NCI-H82 treated with DMSO at 0.1 percent for 48 hours (cell line): Measurements from ENCODE around the gene SAPCD2.

Experiments used
- DNase-seq: peaks from one replicate; lab custom pipeline; 2025; ENCODE audit not compliant: unreplicated experiment; lab: John Stamatoyannopoulos, UW

SAPCD2 gene

DNA sequence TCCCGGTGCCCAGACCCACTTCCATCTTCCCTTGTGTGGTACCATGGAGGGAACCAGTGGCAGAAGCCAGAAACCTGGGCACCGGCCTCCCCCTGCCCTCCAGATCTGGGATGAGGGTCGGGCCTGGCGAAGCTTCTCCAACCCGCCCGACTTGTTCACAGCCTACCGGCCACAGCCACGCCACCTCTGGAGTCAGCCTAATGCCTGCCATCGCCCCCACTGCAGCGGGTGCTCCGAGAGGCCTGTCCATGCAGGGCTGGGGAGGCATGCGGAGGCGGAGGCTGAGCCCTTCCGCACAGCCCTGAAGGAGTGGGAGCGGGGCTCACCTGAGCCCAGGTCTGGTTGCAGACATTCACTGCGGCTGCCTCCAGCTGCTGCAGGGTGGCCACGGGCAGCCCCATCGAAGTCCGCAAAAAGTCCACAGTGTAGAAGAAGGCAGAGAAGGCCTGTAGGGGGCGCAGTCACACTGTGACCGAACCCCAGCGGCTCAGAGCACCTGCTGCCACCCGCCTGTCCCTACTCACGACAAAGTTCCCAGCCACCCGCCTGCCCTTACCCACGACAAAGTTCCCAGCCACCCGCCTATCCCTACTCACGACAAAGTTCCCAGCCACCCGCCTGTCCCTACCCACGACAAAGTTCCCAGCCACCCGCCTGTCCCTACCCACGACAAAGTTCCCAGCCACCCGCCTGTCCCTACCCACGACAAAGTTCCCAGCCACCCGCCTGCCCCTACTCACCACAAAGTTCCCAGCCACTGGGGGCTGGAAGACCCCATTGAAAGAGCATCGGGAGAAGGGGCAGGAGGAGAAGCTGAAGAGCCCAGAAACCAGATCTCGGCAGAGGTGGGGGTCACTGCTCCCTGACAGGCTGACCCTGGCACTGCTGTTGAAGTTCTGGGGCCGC lies 20.6 kb downstream of the SAPCD2 start:
- peak; percentile 25 for DNase-seq

DNA sequence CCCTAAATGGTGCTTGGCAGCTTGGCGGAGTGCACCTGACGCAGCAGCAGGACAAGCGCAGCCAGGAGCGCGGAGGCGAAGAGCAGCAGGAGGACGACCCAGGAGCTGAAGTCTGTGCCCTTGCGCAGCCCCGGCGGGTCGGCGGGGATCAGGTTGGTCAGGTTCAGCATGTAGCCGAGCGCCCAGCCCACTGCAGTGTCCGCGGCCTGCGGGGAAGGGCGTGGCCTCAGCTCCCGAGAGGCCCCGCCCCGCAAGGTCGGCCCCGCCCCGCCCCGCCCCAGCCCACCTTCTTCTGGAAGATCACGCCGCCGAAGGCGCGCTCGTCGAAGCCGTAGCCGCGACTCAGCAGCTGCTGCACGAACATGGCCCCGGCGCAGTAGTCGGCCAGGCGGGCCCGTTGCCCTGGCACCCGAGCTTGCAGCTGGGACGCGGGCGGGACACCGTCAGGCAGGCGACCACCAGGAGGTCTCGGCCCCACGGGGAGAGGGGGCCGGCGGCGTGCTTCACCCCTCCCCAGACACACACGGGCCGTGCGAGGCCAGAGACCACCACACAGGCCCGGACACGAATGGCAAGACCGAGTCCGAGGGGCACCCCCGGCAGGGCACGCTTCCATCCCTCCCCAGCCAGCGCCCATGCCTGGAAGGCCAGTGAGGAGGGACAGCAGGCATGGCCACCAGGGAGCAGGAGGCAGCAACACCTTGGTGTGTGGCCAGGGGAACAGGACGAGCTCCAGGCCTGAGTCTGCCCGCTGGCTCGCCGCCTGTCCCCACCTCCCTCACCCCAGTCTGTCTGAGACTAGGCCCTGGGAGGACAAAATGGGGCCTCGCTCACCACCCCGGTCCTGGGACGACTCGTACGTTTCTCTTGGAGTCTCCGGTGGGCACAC lies 21.5 kb downstream of the SAPCD2 start:
- peak; percentile 12 for DNase-seq

DNA sequence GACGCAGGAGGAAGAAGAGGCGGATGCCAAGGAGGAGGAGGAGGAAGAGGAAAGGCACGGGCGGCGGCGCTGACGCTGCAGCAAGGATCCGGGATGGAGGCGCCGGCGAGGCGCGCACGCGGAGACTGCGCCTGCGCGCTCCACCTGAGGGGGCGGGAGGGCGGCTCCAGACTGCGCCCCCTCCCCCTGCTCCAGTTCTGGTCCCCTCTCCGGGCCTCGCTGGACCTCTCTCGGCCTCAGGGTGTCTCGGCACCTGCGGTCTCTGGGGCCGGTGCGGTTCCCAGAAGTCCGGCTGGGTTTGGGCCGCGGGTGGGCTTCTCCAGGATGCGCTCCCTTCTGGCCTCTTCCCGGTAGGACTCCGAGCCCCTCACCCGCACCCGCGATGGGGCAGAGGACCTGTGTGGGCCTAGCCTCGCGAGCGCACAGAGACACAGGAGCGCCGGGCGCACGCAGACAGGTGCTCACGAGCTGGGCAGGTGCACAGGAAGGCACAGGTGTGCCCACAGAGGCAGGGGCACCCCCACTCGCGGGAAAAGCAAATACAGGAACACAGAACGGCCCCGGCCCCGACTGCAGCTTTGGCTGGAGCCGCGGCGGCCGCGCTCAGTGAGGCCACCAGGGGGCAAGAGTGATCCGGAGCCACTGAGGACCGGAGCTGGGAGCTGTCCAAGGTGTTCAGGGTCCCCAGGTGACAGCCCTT lies 24.1 kb downstream of the SAPCD2 start, which contains the start of gene NPDC1:
Gene NPDC1, minus strand, starts transcription at position 90 of the 700 bp plus-strand sequence. CDS start 188 bp downstream, outside the sequence.
- DNase-seq, result peak; percentile 31

DNA sequence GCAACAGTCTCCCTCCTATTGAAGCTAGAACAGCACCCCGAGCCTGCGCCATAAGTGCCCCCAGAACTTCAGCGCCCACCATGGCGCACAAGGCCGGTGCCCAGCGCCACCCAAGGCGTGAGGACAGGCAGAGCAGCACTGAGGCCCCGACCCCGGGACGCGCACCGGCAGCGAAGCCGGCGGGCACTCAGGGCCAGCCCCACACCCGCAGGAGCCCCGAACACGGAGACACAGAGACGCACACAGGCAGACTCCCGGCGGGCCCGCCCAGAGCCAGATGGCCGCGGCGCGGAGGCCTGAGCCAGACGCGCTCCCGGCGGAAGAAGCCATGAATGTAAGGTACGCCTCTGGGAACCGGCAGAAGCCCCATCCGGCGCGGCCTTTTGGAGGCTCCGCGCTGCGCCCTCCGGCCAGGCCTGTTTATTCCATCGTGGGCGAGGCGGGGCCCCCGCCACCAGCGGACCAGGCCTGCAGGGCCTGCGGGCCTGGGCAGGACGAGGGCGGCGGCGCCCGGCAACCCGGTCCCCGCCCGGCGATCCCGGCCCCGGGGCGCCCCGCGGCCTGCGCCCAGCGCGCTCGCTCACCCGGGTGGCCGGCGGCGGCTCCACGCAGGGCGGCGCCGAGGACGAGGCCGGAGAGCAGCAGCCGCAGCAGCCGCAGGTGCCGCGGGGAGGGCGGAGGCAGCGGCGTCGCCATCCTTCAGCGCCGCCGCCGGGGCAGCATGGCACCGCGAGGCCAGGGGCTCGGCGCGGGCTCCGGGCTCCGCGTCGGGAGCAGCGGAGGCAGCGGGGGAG lies 24.9 kb downstream of the SAPCD2 start:
- DNase-seq, result no peak

DNA sequence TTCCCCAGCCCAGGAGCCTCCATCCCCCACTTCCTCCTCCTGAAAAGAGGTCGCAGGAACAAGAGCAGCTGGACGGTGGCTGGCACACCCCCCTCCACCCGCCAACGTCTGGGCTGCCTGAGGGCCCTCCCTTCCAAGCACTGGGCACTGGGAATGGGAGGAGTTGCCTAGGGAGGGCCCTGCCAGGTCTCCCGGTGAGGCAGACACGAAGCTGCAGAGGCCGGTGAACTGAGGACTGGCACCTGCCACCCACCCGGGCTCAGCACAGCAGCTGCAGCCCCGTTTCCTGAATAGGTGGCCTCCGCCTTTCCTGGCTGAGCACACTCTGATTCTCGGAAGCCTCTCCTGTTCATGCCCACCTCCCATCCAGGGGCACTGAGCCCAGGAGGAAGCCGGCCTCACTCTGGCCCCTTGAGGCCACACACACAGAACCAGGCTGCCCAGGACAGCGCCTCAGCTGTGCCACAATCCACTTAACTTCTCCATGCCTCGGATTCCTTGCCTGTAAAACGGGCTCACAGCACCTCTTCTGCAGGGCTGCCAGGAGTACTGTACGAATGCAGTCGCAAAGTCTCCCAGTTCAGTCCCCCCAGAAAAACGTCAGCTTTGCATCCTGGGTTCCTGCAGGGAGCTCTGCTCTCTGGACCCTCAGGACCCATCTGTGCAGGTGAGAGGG lies 25.7 kb downstream of the SAPCD2 start:
- DNase-seq, result no peak

DNA sequence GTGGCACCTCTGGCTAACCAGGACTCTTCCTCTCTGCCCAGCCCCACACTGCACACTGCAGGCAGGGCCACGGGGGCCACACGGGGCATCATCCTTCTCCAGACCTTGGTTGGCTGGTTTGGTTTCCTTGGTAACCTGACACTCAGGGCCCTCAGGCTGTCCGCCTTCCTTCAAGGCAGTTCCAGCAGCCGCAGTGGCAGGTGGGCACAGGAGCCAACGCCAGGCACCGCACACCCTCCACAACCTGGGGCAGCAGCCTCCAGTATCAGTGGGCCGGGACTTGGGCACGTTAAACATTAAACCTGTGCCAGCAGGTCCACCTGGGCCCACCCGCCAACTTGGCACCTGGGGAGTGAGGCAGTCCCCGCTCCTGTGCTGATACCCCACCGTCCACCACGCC lies 26.3 kb downstream of the SAPCD2 start:
- DNase-seq, result no peak

DNA sequence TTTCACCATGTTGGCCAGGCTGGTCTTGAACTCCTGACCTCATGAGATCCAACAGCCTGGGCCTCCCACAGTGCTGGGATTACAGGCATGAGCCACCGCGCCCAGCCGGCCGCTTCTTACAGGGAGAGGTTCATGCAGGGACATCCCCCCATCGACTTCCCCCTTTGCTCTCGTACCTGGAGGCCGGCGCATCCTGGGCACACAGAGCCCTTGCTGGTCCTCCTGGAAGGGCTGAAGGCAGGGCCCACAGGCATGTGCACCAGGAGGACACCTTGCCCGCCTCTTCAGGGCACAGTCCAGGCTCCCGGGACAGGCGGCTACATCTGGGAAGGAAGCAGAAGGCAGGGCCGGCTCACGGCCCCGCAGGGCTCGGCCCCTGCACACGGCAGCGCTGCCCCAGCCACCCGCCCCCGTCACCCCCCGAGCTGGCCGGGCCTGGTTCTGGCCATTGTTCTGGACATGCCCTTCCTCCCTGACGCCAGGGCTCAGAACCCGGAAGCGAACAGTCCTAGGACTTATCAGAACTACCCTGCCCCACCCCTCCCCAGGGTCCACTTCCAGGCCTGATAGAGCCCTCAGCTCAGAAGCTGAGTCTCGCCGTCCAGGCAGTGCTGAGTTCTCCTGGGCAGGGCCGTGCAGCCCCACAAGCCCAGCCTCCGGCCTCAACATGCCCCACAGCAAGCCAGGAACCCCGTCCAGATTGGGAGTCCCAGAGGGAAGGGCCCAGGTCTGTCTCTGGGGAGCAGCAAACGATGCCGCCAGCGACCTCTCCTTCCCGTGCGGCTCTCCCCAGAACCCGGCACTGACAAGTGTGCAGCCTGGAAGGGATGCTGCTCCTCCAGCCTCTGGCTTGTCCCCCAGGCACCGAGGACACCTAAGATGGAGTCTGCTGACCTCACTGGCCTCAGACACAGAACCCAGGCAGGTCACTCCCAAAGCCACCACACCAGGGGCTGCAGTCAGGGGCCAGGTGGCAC lies 27.3 kb downstream of the SAPCD2 start:
- no peak for DNase-seq

DNA sequence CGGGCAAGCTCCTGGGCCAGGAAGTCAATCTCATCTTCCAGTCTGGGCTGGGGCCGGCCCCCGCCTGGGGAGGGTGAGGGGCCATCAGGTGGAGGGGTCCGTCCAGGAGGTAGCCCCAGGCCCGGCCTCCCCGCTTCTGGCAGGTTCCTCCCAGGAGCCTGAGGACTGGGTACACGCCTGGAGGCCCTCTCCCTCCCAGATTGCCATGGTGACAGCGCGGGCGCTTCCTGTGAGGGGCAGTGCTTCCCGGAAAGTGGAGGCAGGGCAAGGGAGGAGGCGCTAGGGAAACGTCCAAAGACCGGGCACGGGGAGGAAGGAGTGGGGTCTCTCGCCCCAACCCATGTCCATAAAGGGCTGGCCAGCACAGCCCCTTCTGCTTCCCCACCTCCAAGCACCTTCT lies 29.2 kb downstream of the SAPCD2 start:
- no peak for DNase-seq

DNA sequence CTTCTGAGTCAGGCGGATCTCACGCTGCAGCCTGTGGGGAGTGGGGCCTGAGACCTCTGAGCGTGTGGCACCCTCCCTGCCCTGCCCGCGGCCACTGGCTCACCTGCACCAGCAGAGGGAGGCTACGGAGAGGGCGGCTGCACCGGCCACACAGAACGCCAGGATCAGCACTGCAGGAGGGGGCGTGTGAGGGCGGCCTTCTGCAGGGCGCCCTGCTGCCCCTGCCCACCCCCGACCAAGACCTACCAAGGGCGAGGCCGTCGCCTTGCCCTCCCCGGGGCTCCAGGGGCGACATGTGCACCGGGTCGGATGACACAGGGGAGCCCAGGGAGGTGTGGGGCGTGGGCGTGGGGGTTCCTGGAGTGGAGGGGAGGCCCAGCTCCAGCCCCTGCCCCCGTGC lies 29.8 kb downstream of the SAPCD2 start:
- DNase-seq, result no peak

DNA sequence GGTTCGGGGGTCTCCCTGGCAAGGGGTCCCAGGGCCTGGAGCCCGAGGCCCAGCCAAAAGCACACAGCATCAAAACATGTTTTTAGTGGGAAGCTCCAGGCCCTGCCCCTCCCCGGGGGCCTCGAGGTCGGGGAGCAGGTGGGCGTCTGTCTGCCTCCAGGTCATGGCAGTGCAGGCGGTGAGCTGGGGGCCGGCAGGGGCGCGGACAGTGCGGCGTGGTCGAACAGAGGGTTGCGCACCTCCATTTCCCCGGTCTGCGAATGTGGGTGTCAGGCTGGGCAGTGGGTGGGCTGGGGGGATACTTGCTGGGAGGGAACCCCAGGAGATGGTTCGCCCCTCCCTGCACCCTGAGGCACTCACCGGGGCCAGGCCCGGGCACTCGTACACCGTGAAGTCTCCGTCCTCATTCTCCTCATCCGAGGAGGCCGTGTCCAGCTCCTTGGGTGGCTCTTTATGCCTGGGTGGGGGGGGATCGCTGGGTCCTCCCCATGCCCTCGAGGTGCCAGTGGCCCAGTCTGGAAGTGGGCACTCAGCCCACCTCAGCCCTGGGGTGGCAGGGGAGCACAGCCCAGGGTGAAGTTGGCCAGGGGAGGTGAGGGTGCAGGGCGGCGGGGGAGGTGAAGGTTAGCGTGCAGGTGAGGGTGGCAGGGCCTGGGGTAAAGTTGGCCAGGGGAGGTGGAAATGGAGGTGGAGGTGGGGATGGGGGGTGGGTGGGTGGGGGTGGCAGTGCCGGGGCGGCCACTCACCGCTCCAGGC lies 30.6 kb downstream of the SAPCD2 start:
- DNase-seq, result no peak

DNA sequence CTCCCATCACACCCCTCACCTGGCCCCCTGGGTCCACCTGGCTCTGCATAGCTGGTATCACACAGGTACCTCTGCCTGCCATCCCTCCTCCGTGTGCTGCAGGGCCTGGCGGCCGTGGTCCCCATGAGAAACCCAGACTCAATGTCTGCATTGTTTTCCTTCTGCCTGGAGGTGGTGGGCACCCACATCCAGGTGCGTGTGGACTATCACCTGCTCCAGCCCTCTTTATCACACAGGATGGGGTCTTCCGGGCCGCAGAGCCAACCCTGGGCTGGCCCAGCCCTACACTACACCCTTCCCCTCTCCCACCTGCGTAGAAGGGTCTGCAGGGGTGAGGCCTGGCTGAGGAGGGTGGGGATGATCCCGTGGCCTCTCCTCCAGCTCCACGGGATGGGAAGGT lies 31.4 kb downstream of the SAPCD2 start:
- no peak for DNase-seq

DNA sequence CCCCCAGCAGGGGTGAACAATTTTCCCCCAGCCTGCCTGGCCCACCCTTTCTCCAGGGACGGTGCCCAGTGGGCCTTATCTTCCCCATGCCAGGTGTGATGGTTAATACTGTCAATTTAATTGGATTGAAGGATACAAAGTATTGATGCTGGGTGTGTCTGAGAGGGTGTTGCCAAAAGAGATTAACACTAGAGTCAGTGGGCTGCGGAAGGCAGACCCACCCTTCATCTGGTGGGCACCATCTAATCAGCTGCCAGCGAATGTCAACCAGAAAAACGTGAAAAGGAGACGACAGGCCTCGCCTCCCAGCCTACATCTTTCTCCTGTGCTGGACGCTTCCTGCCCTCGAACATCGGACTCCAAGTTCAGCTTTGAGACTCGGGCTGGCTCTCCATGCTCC lies 32.9 kb downstream of the SAPCD2 start:
- DNase-seq, result peak; percentile 11

DNA sequence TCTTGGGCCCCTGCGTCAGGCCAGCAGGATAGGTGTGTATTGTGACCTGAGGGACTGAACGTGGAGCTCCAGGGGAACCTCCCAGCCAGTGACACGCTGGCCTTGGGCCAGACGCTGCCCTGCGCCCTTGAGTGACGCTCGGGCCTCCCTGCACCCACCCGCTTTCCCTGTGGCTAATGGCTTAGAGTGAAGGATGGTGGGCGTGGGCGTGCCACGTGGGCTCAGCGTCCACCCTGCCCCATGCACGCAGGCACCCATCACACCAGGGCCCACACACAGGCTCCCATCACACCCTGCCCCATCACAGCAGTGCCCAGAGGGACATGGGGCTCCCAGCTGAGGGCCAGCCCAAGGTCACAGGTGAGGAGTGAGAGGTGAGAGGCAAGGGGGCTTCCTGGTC lies 33.3 kb downstream of the SAPCD2 start:
- DNase-seq, result no peak

DNA sequence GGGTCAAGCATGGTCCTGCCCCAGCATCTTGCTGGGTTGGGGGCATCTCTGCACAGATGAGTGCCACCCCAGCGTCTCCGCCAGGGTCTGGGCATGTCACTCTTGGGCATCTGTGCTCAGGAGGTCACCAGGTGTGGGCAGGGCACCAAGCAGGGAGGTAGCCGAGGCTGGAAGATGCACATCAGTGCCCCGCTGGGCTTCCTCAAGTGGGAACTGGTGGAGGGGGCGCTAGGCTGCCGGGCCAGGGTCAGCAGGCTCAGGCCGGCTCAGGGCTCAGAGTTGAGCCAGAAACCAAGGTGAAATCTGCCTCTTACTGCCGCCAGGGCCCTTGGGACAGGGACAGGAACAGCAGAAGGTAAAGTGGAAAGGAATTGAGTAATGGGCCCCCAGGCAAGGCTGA lies 34.4 kb downstream of the SAPCD2 start:
- no peak for DNase-seq

DNA sequence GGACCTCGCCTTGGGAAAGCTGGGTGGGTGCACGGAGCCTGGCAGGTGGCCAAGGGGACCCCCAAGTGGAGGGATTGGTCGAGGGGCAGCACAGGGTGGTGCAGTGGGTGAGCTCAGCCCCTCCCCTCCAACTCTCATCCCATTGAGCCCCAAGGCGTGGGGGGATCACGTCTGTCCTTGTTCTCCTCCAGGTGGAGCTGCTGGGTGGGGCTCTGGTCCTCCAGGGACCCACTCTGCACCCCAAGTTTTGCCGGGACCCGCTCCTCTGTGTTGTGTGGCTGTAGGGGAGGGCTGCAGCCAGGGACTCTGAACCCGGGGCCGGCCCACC lies 34.9 kb downstream of the SAPCD2 start:
- DNase-seq, result no peak

DNA sequence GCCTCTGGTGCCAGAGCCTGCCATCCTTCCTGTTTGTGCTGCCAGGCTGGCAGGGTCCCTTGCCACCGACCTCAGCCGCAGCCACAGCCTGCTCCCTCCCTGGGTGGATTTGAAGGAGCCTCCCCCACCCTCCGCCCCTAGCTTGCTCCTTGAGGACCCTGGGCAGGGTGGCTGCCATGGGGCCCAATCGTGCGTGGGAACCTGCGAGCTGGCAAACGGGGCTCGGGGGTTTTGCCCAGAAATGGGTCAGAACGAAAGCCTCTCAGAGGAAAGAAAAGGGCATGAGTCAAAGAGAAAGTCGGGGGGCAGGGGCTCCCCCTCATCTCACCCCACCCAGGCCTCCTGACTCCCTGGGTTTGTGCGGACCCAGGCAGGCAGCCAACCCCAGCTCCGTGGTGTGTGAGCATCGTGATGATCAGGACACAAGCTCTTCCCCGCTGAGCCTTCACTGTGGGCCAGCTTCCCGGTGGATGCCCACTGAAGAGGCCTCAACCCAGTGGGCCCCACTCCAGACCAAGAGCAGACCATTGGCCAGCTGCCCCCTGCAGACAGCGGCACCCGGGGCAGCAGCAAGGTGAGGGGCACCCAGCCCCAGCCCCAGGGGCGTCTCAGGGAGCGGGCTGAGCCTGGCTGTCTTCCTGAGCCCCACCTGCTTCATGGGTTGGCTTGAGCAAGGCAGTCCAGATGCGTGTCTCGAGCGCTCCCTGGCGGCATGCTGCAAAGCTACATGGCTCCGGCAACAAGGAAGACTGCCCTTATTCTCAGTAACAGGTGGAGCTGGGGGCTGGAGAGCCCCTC lies 35.4 kb downstream of the SAPCD2 start:
- peak; percentile 68 for DNase-seq

DNA sequence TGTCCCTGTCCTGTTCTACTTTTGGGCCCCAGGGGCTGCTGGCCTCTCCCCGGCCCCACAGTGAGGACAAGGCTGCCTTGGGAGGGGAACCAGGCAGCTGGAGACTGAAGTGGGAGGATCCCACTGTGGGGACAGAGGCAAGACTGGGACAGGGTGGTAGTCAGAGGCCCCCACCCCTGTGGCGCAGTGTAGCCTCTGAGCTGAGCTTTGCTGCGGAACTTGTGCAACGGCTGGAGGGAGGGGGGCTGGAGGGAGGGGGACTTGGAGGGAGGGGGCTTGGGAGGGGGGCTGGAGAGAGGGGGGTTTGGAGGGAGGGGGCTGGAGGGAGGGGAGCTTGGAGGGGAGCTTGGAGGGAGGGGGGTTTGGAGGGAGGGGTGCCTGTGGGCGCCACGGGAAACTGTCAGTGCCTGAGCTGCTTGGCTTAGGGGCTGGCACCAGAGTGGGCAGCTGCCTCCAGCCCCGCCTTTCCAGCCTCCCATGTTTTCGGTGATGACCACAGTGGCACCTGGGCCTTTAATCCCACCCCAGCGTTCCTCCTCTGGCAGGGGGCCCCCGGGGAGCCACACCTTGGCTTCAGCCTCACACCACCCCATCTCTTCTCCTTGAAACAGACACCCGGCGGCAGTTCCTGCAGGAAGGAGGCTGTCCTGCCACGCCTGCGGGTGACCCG lies 36.2 kb downstream of the SAPCD2 start:
- no peak for DNase-seq
